Keratinocyte (primary cell): Measurements from ENCODE around the gene MTHFD1L. TPM values are rescaled to one million over a fixed set of nuclear protein-coding genes. Genes with fewer than 3 reads are reported as not detected.

Source experiments
- DNase-seq: peaks from one replicate; pipeline ENCODE4 v3.0.0-alpha.2; 2011; ENCODE audit warnings: low read depth, missing footprints, low spot score
- FAIRE-seq: peaks from 2 replicates; lab custom pipeline; 2011; peaks lifted over from hg19 to GRCh38; lab: Jason Lieb, UNC
- H2AFZ ChIP-seq: 2 replicates; pipeline ENCODE4 v1.6.0; 2012; ENCODE audit warnings: low read length, control low read depth, inconsistent platforms; ENCODE audit not compliant: control insufficient read depth
- H3K27ac ChIP-seq: 2 replicates; pipeline ENCODE4 v1.5.1; 2011; ENCODE audit warnings: low read length; ENCODE audit not compliant: control insufficient read depth, insufficient read depth
- H3K27me3 ChIP-seq: 3 replicates; pipeline ENCODE4 v1.6.0; 2011; ENCODE audit warnings: low read length; ENCODE audit not compliant: control insufficient read depth, insufficient read depth; ENCODE audit errors: extremely low read depth
- H3K36me3 ChIP-seq, 2 experiments: 2 replicates in 1 of 2; 3 replicates in 1 of 2; pipeline ENCODE4 v1.5.1; 2011; ENCODE audit warnings: low read length in 2 of 2, mild to moderate bottlenecking in 1 of 2; ENCODE audit not compliant: control insufficient read depth in 2 of 2, insufficient read depth in 2 of 2; ENCODE audit errors: extremely low read depth in 1 of 2
- H3K4me1 ChIP-seq: 3 replicates; pipeline ENCODE4 v1.5.1; 2011; ENCODE audit warnings: low read length; ENCODE audit not compliant: control insufficient read depth, insufficient read depth; ENCODE audit errors: extremely low read depth
- H3K4me2 ChIP-seq: 3 replicates; pipeline ENCODE4 v1.6.0; 2011; ENCODE audit warnings: low read depth, low read length; ENCODE audit not compliant: control insufficient read depth, insufficient read depth; ENCODE audit errors: extremely low read depth
- H3K4me3 ChIP-seq, 3 experiments: fragments of 200-600 bp in 1 of 3; sonication (generic) in 1 of 3; 2 replicates in 2 of 3; 3 replicates in 1 of 3; pipeline ENCODE4 v1.5.1; 2011 to 2016; ENCODE audit warnings: low read length in 3 of 3, mild to moderate bottlenecking in 3 of 3, control low read depth in 2 of 3, inconsistent platforms in 1 of 3, low read depth in 1 of 3, mixed read lengths in 1 of 3, mixed run types in 1 of 3, moderate library complexity in 1 of 3; ENCODE audit not compliant: control insufficient read depth in 2 of 3, insufficient read depth in 2 of 3; ENCODE audit errors: extremely low read depth in 1 of 3
- H3K79me2 ChIP-seq: 2 replicates; pipeline ENCODE4 v1.6.0; 2012; ENCODE audit warnings: low read length; ENCODE audit not compliant: control insufficient read depth, insufficient read depth
- H3K9ac ChIP-seq: 3 replicates; pipeline ENCODE4 v1.6.0; 2011; ENCODE audit warnings: low read length; ENCODE audit not compliant: control insufficient read depth, insufficient read depth; ENCODE audit errors: extremely low read depth
- H3K9me1 ChIP-seq: 3 replicates; pipeline ENCODE4 v1.6.0; 2011; ENCODE audit warnings: low read length; ENCODE audit not compliant: control insufficient read depth, insufficient read depth; ENCODE audit errors: extremely low read depth
- H3K9me3 ChIP-seq: 2 replicates; pipeline ENCODE4 v1.5.1; 2012; ENCODE audit warnings: low read depth, low read length; ENCODE audit not compliant: control insufficient read depth
- H4K20me1 ChIP-seq: 3 replicates; pipeline ENCODE4 v1.6.0; 2011; ENCODE audit warnings: low read length; ENCODE audit not compliant: control insufficient read depth, insufficient read depth; ENCODE audit errors: extremely low read depth
- EZH2 ChIP-seq: IDR thresholded peaks from one replicate; pipeline ENCODE4 v1.6.1; 2012; ENCODE audit warnings: inconsistent platforms, mild to moderate bottlenecking, low read length, moderate library complexity
- dilution Hi-C: fragments of 300-500 bp; cut with MboI; formaldehyde crosslinking; loops from one replicate; pipeline ENCODE4 v1.7.0; 2020; ENCODE audit warnings: low sequenced_read_pairs; ENCODE audit not compliant: extremely low pct_ligation_motif_present
- polyA plus RNA-seq, 5 experiments: library from polyadenylated mRNA; depleted of rRNA in 3 of 5; stranded (reverse) in 3 of 5; stranded (forward) in 1 of 5; unstranded in 1 of 5; fragments of >200 nt; gene quantifications; 1 replicate in 1 of 5; 2 replicates in 3 of 5; 3 replicates in 1 of 5; pipeline versions ENCODE4 v1.2.1 to v1.2.3, GENCODE V29; 2011 to 2012; ENCODE audit warnings: missing spikeins in 2 of 5, low read depth in 1 of 5, low replicate concordance in 1 of 5
- TF ChIP-seq, protein P1 (sequence below), 3 experiments: IDR thresholded peaks in 1 of 3; conservative IDR thresholded peaks in 1 of 3; optimal IDR thresholded peaks in 1 of 3; 2 replicates in 2 of 3; 3 replicates in 1 of 3; pipeline versions ENCODE3 to v1.5.1; 2011; ENCODE audit warnings: low read length in 3 of 3, mild to moderate bottlenecking in 3 of 3, moderate library complexity in 2 of 3, control low read depth in 1 of 3, inconsistent platforms in 1 of 3; ENCODE audit not compliant: insufficient read depth in 2 of 3; ENCODE audit errors: extremely low read depth in 1 of 3

MTHFD1L gene
- polyA plus RNA-seq, 1 donor (not counting 4 experiments of a cell fraction or from before 2014, with no cell fraction given): 38.0 TPM

DNA sequence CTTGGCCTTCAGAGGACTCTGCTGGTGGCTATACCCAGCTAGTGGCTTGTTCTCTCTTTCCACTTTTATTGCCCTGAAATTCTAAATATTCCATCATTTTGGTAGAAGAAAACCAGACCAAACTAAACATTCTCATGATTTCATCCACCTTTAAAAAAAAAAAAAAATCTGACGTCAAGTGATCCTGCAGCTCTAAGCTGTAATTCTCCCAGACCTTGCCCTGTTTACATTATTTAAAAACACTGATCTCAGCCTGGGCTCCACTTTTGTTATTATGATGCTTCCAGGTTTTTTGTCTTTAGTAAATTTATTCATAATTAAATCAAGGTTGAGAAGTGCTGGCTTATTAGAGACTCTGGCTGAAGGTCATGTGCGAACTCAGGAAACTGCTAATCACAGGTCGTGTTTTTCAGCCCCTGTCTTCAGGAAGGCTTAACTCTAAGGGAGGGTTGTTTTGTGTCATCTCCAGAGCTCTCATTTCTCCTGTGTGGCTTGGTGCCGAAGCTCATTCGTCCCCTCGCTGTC is 114.4 kb downstream of the MTHFD1L start:
- Histone ChIP-seq H3K9me1 (no peaks in the 10 kb centered on the region), H3K9me3 (no peaks in the 10 kb centered on the region), H4K20me1 (no peaks in the 10 kb centered on the region), H2AFZ (no peak overlapping the region), H3K4me2 (no peak overlapping the region), H3K27ac (no peak overlapping the region), H3K27me3 (no peaks in the 10 kb centered on the region), H3K9ac (no peak overlapping the region), H3K36me3 (peaks cover 0 to 15% of the 10 kb centered on the region in 2 experiments), H3K79me2 (no peaks in the 10 kb centered on the region), H3K4me1 (no peaks in the 10 kb centered on the region), H3K4me3 (no peak overlapping the region)
- FAIRE-seq (no peak), DNase-seq (no peak)
- no peak for TF ChIP-seq EZH2
- TF ChIP-seq, protein P1, sequence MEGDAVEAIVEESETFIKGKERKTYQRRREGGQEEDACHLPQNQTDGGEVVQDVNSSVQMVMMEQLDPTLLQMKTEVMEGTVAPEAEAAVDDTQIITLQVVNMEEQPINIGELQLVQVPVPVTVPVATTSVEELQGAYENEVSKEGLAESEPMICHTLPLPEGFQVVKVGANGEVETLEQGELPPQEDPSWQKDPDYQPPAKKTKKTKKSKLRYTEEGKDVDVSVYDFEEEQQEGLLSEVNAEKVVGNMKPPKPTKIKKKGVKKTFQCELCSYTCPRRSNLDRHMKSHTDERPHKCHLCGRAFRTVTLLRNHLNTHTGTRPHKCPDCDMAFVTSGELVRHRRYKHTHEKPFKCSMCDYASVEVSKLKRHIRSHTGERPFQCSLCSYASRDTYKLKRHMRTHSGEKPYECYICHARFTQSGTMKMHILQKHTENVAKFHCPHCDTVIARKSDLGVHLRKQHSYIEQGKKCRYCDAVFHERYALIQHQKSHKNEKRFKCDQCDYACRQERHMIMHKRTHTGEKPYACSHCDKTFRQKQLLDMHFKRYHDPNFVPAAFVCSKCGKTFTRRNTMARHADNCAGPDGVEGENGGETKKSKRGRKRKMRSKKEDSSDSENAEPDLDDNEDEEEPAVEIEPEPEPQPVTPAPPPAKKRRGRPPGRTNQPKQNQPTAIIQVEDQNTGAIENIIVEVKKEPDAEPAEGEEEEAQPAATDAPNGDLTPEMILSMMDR (optimal IDR thresholded peaks at IDR 0.05 in 1 of 3, IDR thresholded peaks at IDR 0.05 in 1 of 3, conservative IDR thresholded peaks at IDR 0.05 in 1 of 3; ENCODE audit: extremely low read depth in 1 of 3, insufficient read depth in 2 of 3, low read length in 3 of 3): no peak
- dilution Hi-C loops: no loop called here

DNA sequence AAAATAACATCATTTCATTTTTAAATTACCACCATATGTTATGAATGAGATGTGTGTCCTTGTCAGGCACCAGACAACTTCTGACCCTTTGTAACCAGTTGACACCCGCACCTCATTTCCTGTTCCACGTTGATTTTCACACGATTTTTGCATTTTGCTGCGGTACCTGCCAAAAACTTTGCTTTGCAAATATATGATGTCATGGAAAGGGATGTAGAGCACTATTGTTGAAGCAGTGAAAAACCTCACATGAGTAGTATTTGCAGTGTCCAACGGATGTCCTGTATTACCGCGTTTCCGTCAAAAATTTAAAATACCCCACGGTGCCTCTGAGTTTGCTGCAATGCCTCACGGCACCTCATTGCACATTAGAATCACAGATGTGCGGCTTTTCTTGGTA is 115.6 kb downstream of the MTHFD1L start:
- no peak for TF ChIP-seq EZH2
- TF ChIP-seq, protein P1 (optimal IDR thresholded peaks at IDR 0.05 in 1 of 3, IDR thresholded peaks at IDR 0.05 in 1 of 3, conservative IDR thresholded peaks at IDR 0.05 in 1 of 3; ENCODE audit: extremely low read depth in 1 of 3, insufficient read depth in 2 of 3, low read length in 3 of 3): no peak
- no peaks in the 10 kb centered on the region for H3K79me2 ChIP-seq
- no peak overlapping the region for H3K4me3 ChIP-seq
- H3K9me3 ChIP-seq: no peaks in the 10 kb centered on the region
- no peak overlapping the region for H3K4me2 ChIP-seq
- dilution Hi-C loops: no loop called here
- no peaks in the 10 kb centered on the region for H3K27me3 ChIP-seq
- H3K36me3 ChIP-seq: peaks cover 0 to 14% of the 10 kb centered on the region in 2 experiments
- no peaks in the 10 kb centered on the region for H3K4me1 ChIP-seq
- no peaks in the 10 kb centered on the region for H4K20me1 ChIP-seq
- H3K9me1 ChIP-seq: no peaks in the 10 kb centered on the region
- DNase-seq: no peak
- no peak for FAIRE-seq
- no peak overlapping the region for H2AFZ ChIP-seq
- H3K9ac ChIP-seq: no peak overlapping the region
- no peak overlapping the region for H3K27ac ChIP-seq
